ENCODE data around the gene NTRK3.

The NTRK3 gene

DNA sequence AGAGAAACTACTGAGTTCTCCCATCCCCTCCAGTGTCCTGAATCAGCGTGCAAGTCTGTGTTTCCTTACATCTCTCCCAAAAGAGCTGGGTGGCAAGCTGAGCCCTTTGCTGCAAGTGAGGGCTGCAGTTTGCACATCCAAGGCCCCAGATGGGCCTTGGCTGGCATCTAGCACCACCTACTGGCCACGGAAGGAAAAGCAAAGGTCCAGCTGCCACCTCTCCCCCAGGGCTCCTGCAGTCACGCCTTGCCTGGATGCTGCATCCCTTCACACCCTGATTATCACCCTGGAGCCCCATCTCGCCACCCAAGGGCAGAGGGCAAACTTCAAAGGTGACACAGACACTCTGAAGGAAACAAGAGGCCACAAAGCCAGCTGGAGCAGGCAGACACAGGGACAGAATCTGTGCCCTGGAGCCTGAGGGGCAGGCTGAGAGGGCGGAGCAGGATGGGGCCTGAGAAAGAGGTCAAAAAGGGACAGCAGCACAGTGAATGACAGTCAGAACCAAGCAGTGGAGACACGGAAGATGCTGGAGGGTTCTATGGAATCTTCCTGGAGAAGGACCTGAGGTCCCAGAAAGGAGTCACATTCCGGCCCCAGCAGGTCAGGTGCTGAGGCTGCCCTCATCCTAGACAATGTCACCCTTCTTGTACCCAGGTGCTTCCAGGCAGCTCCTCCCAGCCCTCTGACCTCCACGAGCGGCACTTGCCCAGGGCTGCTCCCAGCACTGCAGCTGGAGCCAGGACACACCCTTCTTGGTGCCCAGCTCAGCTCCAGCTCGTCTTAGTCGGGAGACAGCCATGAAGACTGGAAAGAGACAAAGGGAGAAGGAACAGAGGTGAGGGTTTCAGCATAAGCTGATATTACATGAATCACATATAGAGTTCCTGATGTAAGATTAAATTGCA is 18.3 kb upstream of the NTRK3 start:
- no peak for TF ChIP-seq TAF1 (IDR thresholded peaks at IDR 0.05; ENCODE audit: borderline replicate concordance, insufficient read depth, low read length)
- no peak for TF ChIP-seq FOXP2 (optimal IDR thresholded peaks at IDR 0.05; ENCODE audit: borderline replicate concordance, extremely low read depth, extremely low read length, insufficient read depth)
- no peak for TF ChIP-seq SIN3A (IDR thresholded peaks at IDR 0.05; ENCODE audit: borderline replicate concordance, insufficient read depth, low read length)
- TF ChIP-seq, protein P1, sequence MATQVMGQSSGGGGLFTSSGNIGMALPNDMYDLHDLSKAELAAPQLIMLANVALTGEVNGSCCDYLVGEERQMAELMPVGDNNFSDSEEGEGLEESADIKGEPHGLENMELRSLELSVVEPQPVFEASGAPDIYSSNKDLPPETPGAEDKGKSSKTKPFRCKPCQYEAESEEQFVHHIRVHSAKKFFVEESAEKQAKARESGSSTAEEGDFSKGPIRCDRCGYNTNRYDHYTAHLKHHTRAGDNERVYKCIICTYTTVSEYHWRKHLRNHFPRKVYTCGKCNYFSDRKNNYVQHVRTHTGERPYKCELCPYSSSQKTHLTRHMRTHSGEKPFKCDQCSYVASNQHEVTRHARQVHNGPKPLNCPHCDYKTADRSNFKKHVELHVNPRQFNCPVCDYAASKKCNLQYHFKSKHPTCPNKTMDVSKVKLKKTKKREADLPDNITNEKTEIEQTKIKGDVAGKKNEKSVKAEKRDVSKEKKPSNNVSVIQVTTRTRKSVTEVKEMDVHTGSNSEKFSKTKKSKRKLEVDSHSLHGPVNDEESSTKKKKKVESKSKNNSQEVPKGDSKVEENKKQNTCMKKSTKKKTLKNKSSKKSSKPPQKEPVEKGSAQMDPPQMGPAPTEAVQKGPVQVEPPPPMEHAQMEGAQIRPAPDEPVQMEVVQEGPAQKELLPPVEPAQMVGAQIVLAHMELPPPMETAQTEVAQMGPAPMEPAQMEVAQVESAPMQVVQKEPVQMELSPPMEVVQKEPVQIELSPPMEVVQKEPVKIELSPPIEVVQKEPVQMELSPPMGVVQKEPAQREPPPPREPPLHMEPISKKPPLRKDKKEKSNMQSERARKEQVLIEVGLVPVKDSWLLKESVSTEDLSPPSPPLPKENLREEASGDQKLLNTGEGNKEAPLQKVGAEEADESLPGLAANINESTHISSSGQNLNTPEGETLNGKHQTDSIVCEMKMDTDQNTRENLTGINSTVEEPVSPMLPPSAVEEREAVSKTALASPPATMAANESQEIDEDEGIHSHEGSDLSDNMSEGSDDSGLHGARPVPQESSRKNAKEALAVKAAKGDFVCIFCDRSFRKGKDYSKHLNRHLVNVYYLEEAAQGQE (IDR thresholded peaks at IDR 0.05; ENCODE audit: insufficient read depth in 1 of 2, low read depth in 2 of 2, low read length in 2 of 2), result no peak
- no peak for TF ChIP-seq POLR2AphosphoS5 (IDR thresholded peaks at IDR 0.05; ENCODE audit: low read depth, low read length)

DNA sequence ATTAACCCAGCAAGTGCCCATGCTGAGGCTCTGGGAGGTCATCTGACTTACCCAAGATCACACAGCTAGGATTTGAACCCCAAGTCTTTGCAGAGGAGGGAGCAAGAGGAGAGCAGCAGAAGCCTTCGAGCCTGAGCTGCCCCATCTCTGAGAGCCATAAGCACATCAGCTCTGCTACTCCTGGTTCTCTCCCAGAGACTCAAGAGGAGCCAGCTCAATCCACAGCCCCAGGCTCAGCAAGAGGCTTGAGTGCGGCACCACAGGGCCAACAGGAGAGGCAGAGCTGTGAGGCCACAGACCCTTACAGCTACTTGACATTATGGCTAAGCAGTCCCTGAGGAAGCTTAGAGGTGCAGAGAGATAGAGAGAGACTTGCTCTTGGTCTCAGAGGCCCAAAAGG is 15.9 kb upstream of the NTRK3 start:
- no peak for TF ChIP-seq TAF1 (IDR thresholded peaks at IDR 0.05; ENCODE audit: borderline replicate concordance, insufficient read depth, low read length)
- TF ChIP-seq, protein P1 (IDR thresholded peaks at IDR 0.05; ENCODE audit: insufficient read depth in 1 of 2, low read depth in 2 of 2, low read length in 2 of 2), result no peak
- TF ChIP-seq FOXP2 (optimal IDR thresholded peaks at IDR 0.05; ENCODE audit: borderline replicate concordance, extremely low read depth, extremely low read length, insufficient read depth), result no peak
- TF ChIP-seq SIN3A (IDR thresholded peaks at IDR 0.05; ENCODE audit: borderline replicate concordance, insufficient read depth, low read length), result no peak
- no peak for TF ChIP-seq POLR2AphosphoS5 (IDR thresholded peaks at IDR 0.05; ENCODE audit: low read depth, low read length)

DNA sequence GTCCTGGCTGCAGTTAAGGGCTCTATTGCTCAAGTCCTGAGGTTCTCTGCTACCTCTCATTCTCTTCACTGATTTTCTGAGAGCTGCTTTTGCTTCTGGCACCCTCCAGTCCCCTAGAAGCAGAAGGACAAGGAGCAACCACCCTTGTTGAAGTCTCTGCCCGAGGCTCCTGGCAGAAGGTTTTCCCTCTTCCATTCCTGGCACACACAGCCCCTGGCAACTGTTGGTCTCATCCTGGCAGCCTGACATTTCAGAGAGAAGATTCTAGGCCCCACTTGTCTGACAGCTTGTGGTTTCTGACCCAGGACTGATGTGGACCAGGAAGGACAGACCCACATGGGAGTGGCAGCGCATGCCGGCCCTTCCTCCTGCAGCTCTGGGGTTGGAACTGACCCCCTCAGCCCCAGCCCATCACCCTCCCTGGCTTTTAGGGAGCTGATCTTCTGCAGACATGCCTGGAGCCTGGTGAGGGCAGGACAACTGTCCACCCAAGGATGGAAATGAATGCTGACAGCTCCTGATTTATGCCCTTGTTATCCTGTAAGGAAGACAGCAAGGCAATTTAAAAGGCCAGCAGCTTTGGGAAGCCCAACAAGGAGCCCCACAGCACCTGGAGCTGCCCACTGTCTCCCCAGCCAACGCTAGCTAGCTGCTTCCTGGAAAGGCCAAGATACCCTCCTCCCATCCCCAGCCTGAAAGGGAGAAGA is 13.0 kb upstream of the NTRK3 start:
- no peak for TF ChIP-seq TAF1 (IDR thresholded peaks at IDR 0.05; ENCODE audit: borderline replicate concordance, insufficient read depth, low read length)
- TF ChIP-seq POLR2AphosphoS5 (IDR thresholded peaks at IDR 0.05; ENCODE audit: low read depth, low read length), result no peak
- TF ChIP-seq FOXP2 (optimal IDR thresholded peaks at IDR 0.05; ENCODE audit: borderline replicate concordance, extremely low read depth, extremely low read length, insufficient read depth), result no peak

- TF ChIP-seq TAF1 (IDR thresholded peaks at IDR 0.05; ENCODE audit: borderline replicate concordance, insufficient read depth, low read length) (no peak), POLR2AphosphoS5 (IDR thresholded peaks at IDR 0.05; ENCODE audit: low read depth, low read length) (no peak), FOXP2 (optimal IDR thresholded peaks at IDR 0.05; ENCODE audit: borderline replicate concordance, extremely low read depth, extremely low read length, insufficient read depth) (no peak), SIN3A (IDR thresholded peaks at IDR 0.05; ENCODE audit: borderline replicate concordance, insufficient read depth, low read length) (no peak)
- TF ChIP-seq, protein P1 (IDR thresholded peaks at IDR 0.05; ENCODE audit: insufficient read depth in 1 of 2, low read depth in 2 of 2, low read length in 2 of 2), result no peak
Measured at GRCh38 chr15:88267720-88268119, 11.2 kb upstream of the NTRK3 start.

DNA sequence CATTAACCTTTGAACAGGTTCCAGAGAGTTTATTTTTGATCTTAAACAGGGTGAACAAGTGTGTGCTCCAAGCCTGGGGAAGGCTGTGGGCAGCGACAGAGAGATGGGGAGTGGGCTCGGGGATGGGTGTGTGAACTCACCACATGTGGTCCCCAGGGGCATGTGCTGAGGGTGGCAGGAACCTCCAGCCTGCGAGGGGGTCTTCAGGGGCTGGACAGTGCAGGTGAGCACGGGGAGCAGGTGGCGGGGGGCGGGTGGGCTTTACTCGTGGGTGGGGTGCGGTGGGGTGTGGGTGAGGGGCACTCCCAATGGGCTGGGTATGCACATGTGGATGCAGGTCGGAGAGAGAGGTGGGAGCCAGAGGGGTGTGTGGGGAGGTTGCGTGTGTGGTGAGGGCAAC is 9.6 kb upstream of the NTRK3 start:
- TF ChIP-seq, protein P1 (IDR thresholded peaks at IDR 0.05; ENCODE audit: insufficient read depth in 1 of 2, low read depth in 2 of 2, low read length in 2 of 2), result no peak
- TF ChIP-seq FOXP2 (optimal IDR thresholded peaks at IDR 0.05; ENCODE audit: borderline replicate concordance, extremely low read depth, extremely low read length, insufficient read depth) (no peak), POLR2AphosphoS5 (IDR thresholded peaks at IDR 0.05; ENCODE audit: low read depth, low read length) (no peak), TAF1 (IDR thresholded peaks at IDR 0.05; ENCODE audit: borderline replicate concordance, insufficient read depth, low read length) (no peak), SIN3A (IDR thresholded peaks at IDR 0.05; ENCODE audit: borderline replicate concordance, insufficient read depth, low read length) (no peak)

Data from PFSK-1 (cell line).